Measurements from ENCODE around the gene SYT17.

Gene SYT17

GRCh38 chr16:19135201-19135842 lies 32.7 kb upstream of the SYT17 start:
- Histone ChIP-seq H3K27me3 (ENCODE audit: insufficient read depth, poor library complexity, severe bottlenecking) (no peaks in the 10 kb centered on the region), H3K27ac (replicated peaks) (no peak overlapping the region), H3K4me3 (replicated peaks; ENCODE audit: insufficient read depth, low read length) (no peak overlapping the region)
- no peak for DNase-seq (ENCODE audit: low read depth in 1 of 2, low spot score in 1 of 2)
- TF ChIP-seq GABPA (IDR thresholded peaks at IDR 0.05; ENCODE audit: low read depth), result no peak
- TF ChIP-seq POLR2AphosphoS5 (IDR thresholded peaks at IDR 0.05; ENCODE audit: low read depth), result no peak
- TF ChIP-seq, protein P1, sequence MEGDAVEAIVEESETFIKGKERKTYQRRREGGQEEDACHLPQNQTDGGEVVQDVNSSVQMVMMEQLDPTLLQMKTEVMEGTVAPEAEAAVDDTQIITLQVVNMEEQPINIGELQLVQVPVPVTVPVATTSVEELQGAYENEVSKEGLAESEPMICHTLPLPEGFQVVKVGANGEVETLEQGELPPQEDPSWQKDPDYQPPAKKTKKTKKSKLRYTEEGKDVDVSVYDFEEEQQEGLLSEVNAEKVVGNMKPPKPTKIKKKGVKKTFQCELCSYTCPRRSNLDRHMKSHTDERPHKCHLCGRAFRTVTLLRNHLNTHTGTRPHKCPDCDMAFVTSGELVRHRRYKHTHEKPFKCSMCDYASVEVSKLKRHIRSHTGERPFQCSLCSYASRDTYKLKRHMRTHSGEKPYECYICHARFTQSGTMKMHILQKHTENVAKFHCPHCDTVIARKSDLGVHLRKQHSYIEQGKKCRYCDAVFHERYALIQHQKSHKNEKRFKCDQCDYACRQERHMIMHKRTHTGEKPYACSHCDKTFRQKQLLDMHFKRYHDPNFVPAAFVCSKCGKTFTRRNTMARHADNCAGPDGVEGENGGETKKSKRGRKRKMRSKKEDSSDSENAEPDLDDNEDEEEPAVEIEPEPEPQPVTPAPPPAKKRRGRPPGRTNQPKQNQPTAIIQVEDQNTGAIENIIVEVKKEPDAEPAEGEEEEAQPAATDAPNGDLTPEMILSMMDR (IDR thresholded peaks at IDR 0.05; ENCODE audit: insufficient read depth, low read length), result no peak
- TF ChIP-seq, protein P2, sequence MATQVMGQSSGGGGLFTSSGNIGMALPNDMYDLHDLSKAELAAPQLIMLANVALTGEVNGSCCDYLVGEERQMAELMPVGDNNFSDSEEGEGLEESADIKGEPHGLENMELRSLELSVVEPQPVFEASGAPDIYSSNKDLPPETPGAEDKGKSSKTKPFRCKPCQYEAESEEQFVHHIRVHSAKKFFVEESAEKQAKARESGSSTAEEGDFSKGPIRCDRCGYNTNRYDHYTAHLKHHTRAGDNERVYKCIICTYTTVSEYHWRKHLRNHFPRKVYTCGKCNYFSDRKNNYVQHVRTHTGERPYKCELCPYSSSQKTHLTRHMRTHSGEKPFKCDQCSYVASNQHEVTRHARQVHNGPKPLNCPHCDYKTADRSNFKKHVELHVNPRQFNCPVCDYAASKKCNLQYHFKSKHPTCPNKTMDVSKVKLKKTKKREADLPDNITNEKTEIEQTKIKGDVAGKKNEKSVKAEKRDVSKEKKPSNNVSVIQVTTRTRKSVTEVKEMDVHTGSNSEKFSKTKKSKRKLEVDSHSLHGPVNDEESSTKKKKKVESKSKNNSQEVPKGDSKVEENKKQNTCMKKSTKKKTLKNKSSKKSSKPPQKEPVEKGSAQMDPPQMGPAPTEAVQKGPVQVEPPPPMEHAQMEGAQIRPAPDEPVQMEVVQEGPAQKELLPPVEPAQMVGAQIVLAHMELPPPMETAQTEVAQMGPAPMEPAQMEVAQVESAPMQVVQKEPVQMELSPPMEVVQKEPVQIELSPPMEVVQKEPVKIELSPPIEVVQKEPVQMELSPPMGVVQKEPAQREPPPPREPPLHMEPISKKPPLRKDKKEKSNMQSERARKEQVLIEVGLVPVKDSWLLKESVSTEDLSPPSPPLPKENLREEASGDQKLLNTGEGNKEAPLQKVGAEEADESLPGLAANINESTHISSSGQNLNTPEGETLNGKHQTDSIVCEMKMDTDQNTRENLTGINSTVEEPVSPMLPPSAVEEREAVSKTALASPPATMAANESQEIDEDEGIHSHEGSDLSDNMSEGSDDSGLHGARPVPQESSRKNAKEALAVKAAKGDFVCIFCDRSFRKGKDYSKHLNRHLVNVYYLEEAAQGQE (IDR thresholded peaks at IDR 0.05; ENCODE audit: insufficient replicate concordance, low read depth), result no peak
- TF ChIP-seq SPI1 (IDR thresholded peaks at IDR 0.05; ENCODE audit: borderline replicate concordance, low read depth), result no peak

- H3K27me3 ChIP-seq (ENCODE audit: insufficient read depth, poor library complexity, severe bottlenecking), result no peaks in the 10 kb centered on the region
- DNase-seq (ENCODE audit: low read depth in 1 of 2, low spot score in 1 of 2), result no peak
- no peak overlapping the region for H3K4me3 ChIP-seq (replicated peaks; ENCODE audit: insufficient read depth, low read length)
- no peak overlapping the region for H3K27ac ChIP-seq (replicated peaks)
- TF ChIP-seq GABPA (IDR thresholded peaks at IDR 0.05; ENCODE audit: low read depth), result no peak
- no peak for TF ChIP-seq POLR2AphosphoS5 (IDR thresholded peaks at IDR 0.05; ENCODE audit: low read depth)
- no peak for TF ChIP-seq SPI1 (IDR thresholded peaks at IDR 0.05; ENCODE audit: borderline replicate concordance, low read depth)
- TF ChIP-seq, protein P1 (IDR thresholded peaks at IDR 0.05; ENCODE audit: insufficient read depth, low read length), result no peak
- TF ChIP-seq, protein P2 (IDR thresholded peaks at IDR 0.05; ENCODE audit: insufficient replicate concordance, low read depth), result no peak
Measured at GRCh38 chr16:19135896-19136438, 32.1 kb upstream of the SYT17 start.

DNA sequence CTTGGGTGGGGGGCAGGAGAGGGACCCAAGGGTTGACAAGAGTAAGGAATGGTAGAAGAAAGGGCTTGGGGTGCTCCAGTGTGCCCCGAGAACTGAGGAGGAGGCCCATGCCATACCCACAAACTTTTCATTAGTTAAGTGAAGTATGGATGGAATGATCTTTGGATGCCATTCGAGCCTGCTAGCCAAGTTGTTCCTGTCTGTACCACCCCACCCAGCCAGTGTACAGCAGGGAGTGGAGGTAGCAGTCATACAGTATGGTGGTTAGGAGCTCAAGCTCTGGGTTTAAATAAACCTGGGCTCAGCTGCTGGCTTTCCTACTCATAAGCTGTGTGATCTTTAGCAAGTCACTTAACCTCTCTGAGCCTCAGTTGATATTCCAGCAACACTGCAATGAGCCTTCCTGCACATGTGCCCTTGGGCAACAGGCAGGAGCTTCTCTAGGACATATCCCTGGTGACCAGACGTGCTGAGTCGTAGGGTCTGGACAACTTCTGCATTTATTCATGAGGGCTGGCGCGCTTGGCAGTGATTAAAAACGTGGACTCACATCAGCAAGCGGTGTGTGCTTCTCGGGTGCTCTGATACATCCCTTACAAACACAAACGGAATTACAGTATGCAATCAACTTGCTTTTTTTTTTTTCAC lies 31.4 kb upstream of the SYT17 start:
- DNase-seq (ENCODE audit: low read depth in 1 of 2, low spot score in 1 of 2), result no peak
- no peaks in the 10 kb centered on the region for H3K27me3 ChIP-seq (ENCODE audit: insufficient read depth, poor library complexity, severe bottlenecking)
- H3K4me3 ChIP-seq (replicated peaks; ENCODE audit: insufficient read depth, low read length), result no peak overlapping the region
- no peak for TF ChIP-seq POLR2AphosphoS5 (IDR thresholded peaks at IDR 0.05; ENCODE audit: low read depth)
- no peak overlapping the region for H3K27ac ChIP-seq (replicated peaks)

DNA sequence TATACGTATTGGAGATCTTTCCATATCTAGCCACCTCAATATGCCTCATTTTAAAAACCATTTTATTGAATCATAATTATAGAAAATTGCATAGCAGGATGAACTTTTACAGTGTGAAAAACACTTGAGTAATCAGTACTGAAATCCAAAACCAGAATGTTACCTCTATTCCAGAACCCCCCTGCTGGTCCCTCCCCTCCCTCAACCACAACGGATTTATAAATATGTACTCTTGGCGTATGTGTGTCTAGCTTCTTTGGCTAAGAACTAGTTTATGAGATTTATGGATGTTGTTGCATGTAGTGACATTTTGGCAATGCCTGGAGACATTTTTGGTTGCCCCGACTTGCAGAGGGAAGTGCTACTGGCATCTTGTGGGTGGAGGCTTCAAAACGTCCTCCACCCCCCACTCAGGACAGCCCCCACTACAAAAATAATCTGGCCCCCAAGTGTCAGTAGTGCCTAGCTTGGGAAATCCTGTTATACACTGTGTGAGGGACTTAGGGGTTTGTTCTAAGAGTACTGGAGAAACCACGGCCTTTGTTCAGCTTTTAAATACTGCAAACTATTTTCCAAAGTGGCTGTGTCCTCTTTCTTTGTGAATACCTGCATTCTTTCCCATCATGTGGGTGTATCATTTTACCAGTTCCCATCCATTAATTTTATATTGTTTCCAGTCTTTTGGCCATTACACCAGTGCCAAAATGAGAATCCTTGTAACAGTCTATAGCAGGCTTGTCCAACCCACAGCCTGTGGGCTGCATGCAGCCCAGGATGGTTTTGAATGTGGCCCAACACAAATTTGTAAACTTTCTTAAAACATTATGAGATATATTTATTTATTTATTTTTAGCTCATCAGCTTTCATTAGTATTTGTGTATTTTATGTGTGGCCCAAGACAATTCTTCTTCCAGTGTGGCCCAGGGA lies 30.6 kb upstream of the SYT17 start:
- Histone ChIP-seq H3K27ac (replicated peaks) (no peak overlapping the region), H3K4me3 (replicated peaks; ENCODE audit: insufficient read depth, low read length) (no peak overlapping the region), H3K27me3 (ENCODE audit: insufficient read depth, poor library complexity, severe bottlenecking) (no peaks in the 10 kb centered on the region)
- no peak for DNase-seq (ENCODE audit: low read depth in 1 of 2, low spot score in 1 of 2)
- no peak for TF ChIP-seq SPI1 (IDR thresholded peaks at IDR 0.05; ENCODE audit: borderline replicate concordance, low read depth)
